C1 segment of cervical spinal cord (tissue), 14 donors: ENCODE results near the gene SAMD5.

Source experiments
- DNase-seq, 14 donors: peaks; one replicate each; lab custom pipeline; 2025; lab: John Stamatoyannopoulos, UW

SAMD5 gene

DNA sequence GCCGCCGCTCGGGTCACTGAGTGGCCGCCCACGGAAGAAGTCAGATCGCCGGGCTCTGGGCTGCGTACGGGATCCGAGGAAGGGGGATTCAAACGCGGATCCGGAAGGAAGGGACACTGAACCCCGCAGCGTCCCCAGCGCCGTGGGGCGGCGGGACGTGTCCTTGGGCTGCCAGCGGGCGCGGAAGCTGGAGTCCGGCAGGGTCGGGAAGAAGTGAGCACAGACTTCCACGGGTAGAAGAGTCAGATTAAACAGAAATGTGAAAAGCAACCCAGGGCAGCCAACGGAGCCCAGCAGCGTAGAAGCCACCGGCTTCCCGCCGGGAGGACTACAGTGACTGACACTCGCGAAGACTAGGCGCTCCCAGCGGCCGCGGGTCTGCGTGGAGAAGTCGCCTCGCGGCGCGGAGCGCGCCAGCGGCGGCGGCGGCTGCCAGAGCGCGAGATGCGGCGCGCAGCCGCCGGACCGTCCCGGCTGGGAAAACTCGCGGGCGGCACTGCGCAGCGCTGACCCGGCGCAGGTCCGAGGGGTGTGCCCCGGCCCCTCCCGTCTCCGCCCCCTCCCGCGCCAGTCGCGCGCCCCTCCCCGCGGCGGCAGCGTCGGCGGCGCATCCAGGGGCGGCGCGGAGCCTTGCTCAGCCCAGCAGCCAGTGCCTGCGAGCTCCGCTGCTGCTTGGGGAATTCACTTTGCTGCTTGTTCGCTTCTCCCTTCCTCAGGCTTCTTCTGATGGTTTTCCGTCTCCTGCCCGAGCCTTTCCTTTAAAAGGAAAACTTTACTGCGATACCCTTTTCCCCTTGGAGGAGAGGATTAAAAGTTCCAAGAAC, at the start of gene SAMD5:
Gene SAMD5 (plus strand): TSS at position 649 of the 824 bp plus-strand sequence. CDS start 239 bp downstream, outside the sequence.
- DNase-seq, result peak in 1 of 14 donors; percentile 26

DNA sequence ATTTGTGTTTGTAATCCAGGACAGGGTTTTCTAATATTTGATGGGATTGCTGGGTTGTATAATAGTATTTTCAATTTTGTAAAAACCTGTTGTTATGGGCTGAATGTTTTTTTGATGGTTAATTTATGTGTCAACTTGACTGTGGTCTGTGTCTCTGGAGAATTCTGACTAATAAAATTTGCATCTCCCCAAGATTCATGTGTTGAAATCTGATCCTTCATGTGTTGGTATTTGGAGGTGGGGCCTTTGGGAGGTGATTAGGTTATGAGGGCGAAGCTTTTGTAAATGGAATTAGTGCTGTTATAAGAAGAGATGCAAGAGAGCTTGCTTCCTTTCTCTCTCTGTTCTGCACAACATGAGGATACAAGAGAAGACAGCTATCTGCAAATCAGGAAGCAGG, 48.7 kb upstream of the SAMD5 start:
- DNase-seq, result no peak

DNA sequence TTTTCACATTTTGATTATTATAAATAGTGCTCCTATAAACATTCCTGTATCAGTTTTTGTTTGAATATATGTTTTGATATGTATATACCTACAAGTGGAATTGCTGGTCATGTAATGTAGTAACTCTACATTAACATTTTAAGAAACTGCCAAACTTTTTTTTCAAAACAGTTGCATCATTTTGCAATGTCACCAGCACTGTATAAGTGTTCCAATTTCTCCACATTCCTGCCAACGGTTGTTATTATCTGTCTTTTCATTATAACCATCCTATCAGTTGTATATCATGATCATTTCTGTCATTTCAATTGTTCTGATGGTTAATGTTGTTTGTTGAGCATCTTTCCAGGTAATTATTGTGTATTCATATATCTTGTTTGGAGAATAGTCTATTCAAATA, 44.8 kb upstream of the SAMD5 start:
- no peak for DNase-seq

DNA sequence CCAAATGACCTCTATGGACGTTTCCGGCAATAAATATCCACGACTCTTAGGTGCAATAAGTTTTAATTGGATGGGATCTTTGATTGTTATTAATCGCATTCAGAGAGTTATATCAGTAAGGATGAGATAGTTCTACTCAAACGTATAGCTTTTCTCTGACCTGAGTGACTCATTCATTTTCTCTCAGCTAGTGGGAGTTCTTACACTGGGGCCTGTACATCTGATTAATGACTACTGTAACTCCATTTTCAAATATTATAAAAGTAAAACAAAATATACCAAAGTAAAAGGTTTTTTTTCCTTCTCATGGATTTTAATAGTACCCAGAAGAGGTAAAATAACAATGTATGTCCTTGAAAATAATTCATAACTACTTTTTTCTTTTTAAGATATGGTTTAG, 41.1 kb upstream of the SAMD5 start:
- DNase-seq, result no peak

DNA sequence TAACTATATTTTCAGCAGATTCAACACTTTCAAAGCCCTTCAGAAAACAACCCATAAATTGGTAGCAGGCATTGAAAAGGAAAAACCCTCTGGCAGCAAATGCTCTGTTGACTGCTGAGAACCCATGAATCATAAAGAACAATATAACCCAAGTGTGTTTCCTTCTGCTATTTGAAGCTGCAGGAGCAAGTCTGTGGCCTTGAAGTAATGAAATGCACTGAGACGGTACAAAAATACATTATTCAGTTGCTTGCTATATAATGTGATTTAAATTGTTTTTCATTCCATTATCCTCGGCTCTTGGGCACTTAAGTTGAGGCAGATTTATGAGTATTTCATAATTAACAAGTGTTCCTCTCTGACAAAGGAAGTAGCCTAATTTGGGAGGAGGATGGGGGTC, 40.6 kb upstream of the SAMD5 start:
- DNase-seq, result no peak

DNA sequence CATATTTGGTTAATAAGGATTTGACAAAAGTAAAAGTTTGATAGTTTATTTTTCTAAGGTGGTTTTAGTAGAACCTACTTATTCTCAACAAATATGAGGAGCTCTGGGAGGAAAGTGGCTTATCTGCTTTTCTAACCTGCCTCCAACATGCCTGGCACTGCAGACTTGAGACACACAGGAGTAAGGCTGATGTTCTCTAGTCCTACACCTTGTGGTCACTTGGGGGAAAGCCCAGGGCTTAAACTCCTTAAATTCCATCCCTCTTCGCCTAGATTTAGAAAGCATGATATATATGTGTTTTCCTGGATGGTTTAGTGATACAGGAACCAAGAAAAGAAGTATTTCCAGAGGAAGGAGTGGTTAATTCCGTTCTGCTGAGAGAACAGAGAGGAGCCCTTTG, 39.9 kb upstream of the SAMD5 start:
- no peak for DNase-seq

- DNase-seq, result no peak
These were observed 28.6 kb upstream of the SAMD5 start for GRCh38 chr6:147479857-147480256.

GRCh38 chr6:147486683-147487082, 21.8 kb upstream of the SAMD5 start:
- no peak for DNase-seq

DNA sequence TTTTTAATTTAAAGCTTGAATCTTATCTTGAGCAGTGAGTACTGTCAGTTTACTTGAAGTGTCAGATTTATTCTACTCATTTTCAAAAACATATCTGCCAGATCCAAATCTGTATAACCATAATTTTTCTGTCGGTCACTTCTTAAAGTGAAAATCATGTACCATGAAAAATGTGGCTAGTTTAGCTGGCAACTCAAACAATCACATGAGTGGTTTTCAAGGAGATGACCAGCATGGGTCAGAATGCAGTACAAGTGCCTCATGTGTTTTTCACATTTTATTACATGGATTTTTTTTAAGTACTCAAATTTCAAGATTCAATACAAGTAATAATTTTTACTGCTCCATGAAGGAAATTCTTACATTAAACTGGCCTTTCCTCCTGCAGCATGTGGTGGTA, 11.0 kb upstream of the SAMD5 start:
- no peak for DNase-seq

- DNase-seq, result no peak
These were observed 4.9 kb upstream of the SAMD5 start for GRCh38 chr6:147503587-147503986.

- no peak for DNase-seq
These were observed 3.6 kb upstream of the SAMD5 start for GRCh38 chr6:147504848-147505247.

- peak in 5 of 14 donors; percentile 8 to 60 (median 10) for DNase-seq
These were observed 1.8 kb upstream of the SAMD5 start for GRCh38 chr6:147506704-147507114.

DNA sequence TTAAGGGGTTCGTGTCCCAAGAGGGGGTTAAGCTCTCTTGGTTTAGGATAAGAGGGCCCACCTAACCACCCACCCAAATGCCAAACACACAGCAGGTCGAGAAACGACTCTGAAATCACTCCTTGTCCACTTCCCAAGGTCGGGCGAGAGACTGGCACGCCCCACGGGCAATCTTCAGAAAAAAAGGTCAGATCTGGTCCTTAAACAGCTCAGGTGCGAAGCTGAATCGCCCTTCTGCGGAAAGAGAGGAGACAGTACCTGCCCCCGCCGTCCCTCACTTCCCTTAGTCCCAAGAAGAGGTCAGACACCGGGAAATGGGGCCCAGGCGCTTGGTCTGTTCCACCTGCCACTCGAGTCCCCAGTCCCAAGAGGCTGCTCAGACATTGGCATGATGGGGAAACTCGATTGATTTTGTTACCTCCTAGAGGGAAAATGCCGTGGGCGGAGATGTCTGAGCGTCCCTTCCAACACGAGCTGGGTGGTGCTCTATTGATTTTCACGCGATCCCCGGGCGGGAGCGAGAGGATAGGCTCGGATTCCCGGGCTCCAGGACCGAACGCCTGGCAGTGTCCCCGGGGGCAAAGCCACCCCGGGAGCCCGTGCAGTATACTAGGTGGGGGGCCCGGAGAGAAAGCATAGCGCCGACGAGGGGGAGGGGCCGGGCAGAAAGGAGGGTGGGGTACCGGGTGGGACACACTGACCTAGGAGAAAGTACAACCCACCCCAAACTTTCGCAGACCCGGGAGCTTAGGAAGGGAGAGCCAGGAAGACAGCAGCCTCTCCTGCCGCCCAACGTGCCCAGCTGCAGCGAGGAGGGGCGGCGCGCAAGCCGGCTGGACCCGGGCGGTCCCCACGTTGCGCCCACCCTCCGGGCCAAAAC, 1.1 kb upstream of the SAMD5 start:
- no peak for DNase-seq

DNA sequence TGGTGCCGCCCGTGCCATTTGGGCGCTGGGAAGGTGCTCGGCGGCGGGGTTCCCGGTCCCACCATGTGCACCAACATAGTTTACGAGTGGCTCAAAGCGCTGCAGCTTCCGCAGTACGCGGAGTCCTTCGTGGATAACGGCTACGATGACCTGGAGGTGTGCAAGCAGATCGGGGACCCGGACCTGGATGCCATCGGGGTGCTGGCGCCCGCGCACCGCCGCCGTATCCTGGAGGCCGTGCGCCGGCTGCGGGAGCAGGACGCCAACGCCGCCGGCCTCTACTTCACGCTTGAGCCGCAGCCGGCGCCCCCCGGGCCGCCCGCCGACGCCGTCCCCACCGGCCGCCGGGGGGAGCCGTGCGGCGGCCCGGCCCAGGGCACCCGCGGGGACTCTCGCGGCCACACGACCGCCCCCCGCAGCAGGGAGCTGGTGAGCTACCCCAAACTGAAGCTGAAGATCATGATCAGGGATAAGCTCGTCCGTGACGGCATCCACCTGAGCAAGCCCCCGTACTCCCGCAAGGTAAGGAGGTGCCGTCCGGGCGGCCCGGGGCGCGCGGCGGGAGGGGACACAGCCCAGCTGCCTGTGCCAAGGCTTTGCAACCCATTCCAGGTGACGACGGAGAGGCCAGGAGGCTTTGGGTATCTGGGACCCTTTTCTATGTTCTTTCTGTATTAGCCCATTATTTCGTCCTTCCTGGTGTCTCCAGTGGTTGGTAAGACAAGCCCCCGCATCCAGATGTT, 547 bp downstream of the SAMD5 start:
- DNase-seq, result no peak

DNA sequence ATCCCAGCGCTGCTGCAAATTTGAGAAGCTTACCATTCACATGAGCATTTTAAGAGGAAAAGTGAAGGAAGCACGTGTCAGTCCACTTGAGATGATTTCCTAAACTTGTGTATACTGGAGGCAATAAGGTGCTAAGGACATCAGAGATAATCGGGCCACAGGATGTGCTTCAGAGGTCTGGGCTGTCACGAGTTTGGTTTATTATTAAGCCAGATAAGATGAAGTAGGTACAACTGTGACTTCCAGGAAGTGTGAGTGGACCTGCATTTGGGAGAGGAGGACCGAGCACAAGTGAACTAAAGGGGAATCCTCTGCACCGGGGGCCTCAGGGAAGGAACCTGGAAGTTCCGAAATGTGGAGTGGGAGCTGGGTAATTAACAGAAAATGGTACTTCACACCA, 1.4 kb downstream of the SAMD5 start:
- no peak for DNase-seq

DNA sequence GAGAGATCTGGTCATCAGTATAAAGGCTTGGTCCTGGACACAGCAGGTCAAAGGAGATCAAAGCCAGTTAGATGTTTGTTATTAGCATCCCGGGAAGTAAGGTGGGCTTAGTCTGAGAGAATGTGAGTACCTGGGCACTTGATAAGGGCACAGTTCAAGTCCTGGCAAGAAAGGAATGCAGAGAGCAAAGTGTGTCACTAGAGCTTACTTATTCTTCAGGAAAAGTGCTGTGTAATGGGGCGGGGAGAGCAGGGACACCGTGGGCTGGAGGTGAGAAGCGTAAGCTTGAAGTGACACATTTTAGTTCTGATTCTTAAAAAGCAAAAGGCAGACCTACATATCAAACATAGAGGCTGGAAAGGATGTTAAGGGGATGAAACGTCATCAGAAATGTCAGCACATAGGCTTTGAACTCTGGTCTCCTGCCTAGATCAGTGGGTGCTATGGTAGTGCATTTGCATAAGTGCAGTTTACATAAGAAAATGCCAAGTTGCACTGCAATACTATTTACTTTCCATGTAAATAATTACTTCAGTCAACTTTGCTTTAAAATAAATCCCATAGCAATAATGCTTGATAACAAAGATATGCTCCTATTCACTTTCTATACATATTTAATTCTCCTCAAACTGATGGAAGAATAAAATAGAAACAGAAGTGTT, 2.6 kb downstream of the SAMD5 start:
- no peak for DNase-seq

- no peak for DNase-seq
These were observed 6.3 kb downstream of the SAMD5 start for GRCh38 chr6:147514831-147515230.

- no peak for DNase-seq
These were observed 6.8 kb downstream of the SAMD5 start for GRCh38 chr6:147515327-147515726.

DNA sequence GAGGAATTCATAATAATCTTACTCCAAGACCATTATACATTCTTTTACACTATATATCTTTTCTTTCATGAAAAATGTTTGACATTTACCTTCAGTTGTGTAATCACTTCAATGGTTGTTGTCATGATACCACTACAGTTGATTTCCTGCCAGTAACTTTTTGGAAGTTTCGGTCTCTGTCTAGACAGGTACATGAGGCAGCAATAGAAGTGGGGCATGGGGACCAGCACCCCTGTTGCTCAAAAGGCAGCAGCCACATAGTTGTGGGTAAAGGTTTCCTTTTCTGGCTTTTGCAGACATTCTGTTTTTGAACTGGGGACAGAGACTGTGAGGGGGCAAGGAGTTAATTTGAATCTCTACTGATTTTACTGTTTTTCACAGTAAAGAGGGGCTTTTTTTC, 14.1 kb downstream of the SAMD5 start:
- no peak for DNase-seq

GRCh38 chr6:147525519-147526209, 17.2 kb downstream of the SAMD5 start:
- DNase-seq, result no peak

- DNase-seq, result no peak
These were observed 18.7 kb downstream of the SAMD5 start for GRCh38 chr6:147527197-147527596.
